ENCODE data around the gene CYP4F11.
"Not testable (repeated sequence)": the region's sequence is repeated elsewhere in the genome, so short reads cannot be mapped to it uniquely, and the experiment has no call there.

The CYP4F11 gene

GRCh38 chr19:15897026-15897737 is 37.1 kb downstream of the CYP4F11 start:
- in situ Hi-C loops (cut with HindIII; ENCODE audit: low sequenced_read_pairs): no loop called here
- no peak for TF ChIP-seq CTCF (IDR thresholded peaks at IDR 0.05; ENCODE audit: low read depth, low read length)
- DNase-seq (ENCODE audit: low read depth, low spot score): no peak
- no peak overlapping the region for H3K4me3 ChIP-seq (ENCODE audit: low read depth, low read length)

- TF ChIP-seq CTCF (IDR thresholded peaks at IDR 0.05; ENCODE audit: low read depth, low read length): no peak
- no peak for DNase-seq (ENCODE audit: low read depth, low spot score)
- H3K4me3 ChIP-seq (ENCODE audit: low read depth, low read length): no peak overlapping the region
- in situ Hi-C loops (cut with HindIII; ENCODE audit: low sequenced_read_pairs): no loop called here
Observed at GRCh38 chr19:15895876-15896430, 38.4 kb downstream of the CYP4F11 start.

- DNase-seq (ENCODE audit: low read depth, low spot score): no peak
- in situ Hi-C loops (cut with HindIII; ENCODE audit: low sequenced_read_pairs): no loop called here
- H3K4me3 ChIP-seq (ENCODE audit: low read depth, low read length): no peak overlapping the region
- no peak for TF ChIP-seq CTCF (IDR thresholded peaks at IDR 0.05; ENCODE audit: low read depth, low read length)
Observed at GRCh38 chr19:15894359-15894758, 40.0 kb downstream of the CYP4F11 start.

- no peak for DNase-seq (ENCODE audit: low read depth, low spot score)
- no peak for TF ChIP-seq CTCF (IDR thresholded peaks at IDR 0.05; ENCODE audit: low read depth, low read length)
- in situ Hi-C loops (cut with HindIII; ENCODE audit: low sequenced_read_pairs): no loop called here
Observed at GRCh38 chr19:15893477-15893876, 40.9 kb downstream of the CYP4F11 start.

GRCh38 chr19:15892012-15892411 is 42.3 kb downstream of the CYP4F11 start:
- no peak for DNase-seq (ENCODE audit: low read depth, low spot score)
- no peak for TF ChIP-seq CTCF (IDR thresholded peaks at IDR 0.05; ENCODE audit: low read depth, low read length)
- in situ Hi-C loops (cut with HindIII; ENCODE audit: low sequenced_read_pairs): no loop called here
- H3K4me3 ChIP-seq (ENCODE audit: low read depth, low read length): no peak overlapping the region

More at GRCh38 chr19:15893477-15893876, 40.9 kb downstream of the CYP4F11 start:
- no peak overlapping the region for H3K4me3 ChIP-seq (ENCODE audit: low read depth, low read length)

- no peak for TF ChIP-seq CTCF (IDR thresholded peaks at IDR 0.05; ENCODE audit: low read depth, low read length)
- DNase-seq (ENCODE audit: low read depth, low spot score): no peak
- H3K4me3 ChIP-seq (ENCODE audit: low read depth, low read length): no peak overlapping the region
- in situ Hi-C loops (cut with HindIII; ENCODE audit: low sequenced_read_pairs): no loop called here
Observed at GRCh38 chr19:15891434-15891833, 42.9 kb downstream of the CYP4F11 start.

- DNase-seq (ENCODE audit: low read depth, low spot score); H3K4me3 ChIP-seq (ENCODE audit: low read depth, low read length); in situ Hi-C loops (cut with HindIII; ENCODE audit: low sequenced_read_pairs): not testable (repeated sequence)
Observed at GRCh38 chr19:15889339-15889738, 45.0 kb downstream of the CYP4F11 start.
